Stimulated activated memory B cell treated with anti-CD40 and anti-IgM and Interleukin-4, amounts not matched to agents 10 μg/mL and 1 μg/mL and 100 μg/mL, for 72 hours (primary cell): ENCODE measurements around the gene FAM81A.
A peak's percentile ranks its signal among the peaks of the same experiment; 100 is the strongest.
"Not testable (repeated sequence)": the region's sequence is repeated elsewhere in the genome, so short reads cannot be mapped to it uniquely, and the experiment has no call there.

Experiments used
- ATAC-seq: fragments of 150-1000 bp; cut with Tn5 transposase; 2 replicates; pipeline ENCODE4 v1.10.0; 2021
- H3K27ac Mint-ChIP-seq: one replicate; pipeline ENCODE4 v1.8.0; 2022; ENCODE audit warnings: mild to moderate bottlenecking, mixed read lengths
- H3K27me3 Mint-ChIP-seq: one replicate; pipeline ENCODE4 v1.8.0; 2022; ENCODE audit warnings: mixed read lengths
- H3K36me3 Mint-ChIP-seq: one replicate; pipeline ENCODE4 v1.8.0; 2022; ENCODE audit warnings: mixed read lengths
- H3K4me1 Mint-ChIP-seq: one replicate; pipeline ENCODE4 v1.8.0; 2022; ENCODE audit warnings: mixed read lengths
- H3K4me3 Mint-ChIP-seq: one replicate; pipeline ENCODE4 v1.8.0; 2022; ENCODE audit warnings: mild to moderate bottlenecking, moderate library complexity, mixed read lengths
- H3K9me3 Mint-ChIP-seq: one replicate; pipeline ENCODE4 v1.8.0; 2022; ENCODE audit warnings: mixed read lengths

The FAM81A gene

DNA sequence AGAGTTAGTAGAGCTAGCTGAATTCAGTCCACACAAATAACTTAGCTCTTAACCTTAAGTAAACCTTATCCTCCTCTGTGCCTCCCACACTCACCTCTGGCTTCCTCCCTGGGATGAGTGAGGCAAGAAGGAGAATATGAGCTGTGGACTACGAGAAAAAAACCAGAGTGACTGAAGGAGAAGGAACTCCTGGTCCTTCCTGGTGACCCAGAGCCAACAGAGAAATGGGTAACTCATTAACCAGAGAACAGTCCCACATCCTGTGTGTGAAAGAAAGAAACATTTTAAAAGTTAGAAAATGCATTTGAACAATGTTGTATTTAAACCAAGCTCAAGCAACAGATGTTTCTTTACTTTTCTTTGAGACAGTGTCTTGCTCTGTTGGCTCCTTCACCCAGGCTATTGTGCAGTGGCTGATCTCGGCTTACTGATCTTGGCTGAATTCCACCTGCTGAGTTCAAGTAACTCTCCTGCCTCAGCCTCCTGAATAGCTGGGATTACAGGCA is 27.5 kb upstream of the FAM81A start:
- Mint-ChIP-seq H3K27me3 (no peaks in the 10 kb centered on the region), H3K27ac (peak overlapping the region; percentile 89), H3K9me3 (no peaks in the 10 kb centered on the region), H3K4me1 (peaks cover 80% of the 10 kb centered on the region), H3K36me3 (no peaks in the 10 kb centered on the region), H3K4me3 (peak overlapping the region; percentile 46)
- no peak for ATAC-seq

DNA sequence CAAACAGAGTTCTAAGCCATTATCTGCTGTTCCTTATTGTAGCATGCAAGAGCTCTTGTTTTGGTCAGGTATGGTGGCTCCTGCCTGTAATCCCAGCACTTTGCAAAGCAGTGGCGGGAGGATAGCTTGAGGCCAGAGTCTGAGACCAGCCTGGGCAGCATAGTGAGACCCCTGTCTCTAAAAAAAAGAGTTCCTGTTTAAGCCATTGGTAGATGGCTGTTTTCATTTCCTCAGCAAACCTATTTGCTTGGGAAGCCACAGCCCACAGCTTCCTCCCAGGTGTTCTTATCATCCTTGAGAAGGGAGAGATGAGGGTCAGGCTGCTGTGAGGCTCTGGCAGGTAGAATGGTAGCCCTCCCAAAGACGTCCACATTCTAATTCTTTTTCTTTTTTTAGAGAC is 24.4 kb upstream of the FAM81A start:
- ATAC-seq: no peak
- Mint-ChIP-seq H3K27me3 (no peaks in the 10 kb centered on the region), H3K4me3 (no peak overlapping the region), H3K27ac (peak overlapping the region; percentile 89), H3K36me3 (no peaks in the 10 kb centered on the region), H3K9me3 (no peaks in the 10 kb centered on the region), H3K4me1 (peaks cover 62% of the 10 kb centered on the region)

DNA sequence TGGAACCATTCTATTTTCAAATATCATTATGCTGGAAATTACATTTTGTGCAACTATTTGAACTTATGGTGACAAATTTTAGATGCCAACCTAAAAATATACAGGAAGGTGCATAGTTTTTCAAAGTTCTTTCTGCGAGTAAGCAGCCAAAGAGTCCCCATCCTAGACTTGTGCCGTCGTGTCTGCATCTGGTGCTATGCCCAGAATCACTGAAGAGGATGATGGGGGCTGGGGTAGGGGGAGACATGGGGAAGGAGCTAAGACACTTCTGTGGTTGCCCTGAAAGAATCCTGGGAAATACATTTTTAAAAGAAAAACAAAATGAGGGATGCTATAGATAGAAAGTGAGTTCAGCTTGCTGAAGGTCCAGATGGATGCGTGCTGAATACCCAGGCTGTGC is 21.2 kb upstream of the FAM81A start:
- no peak for ATAC-seq
- H3K4me1 Mint-ChIP-seq: peaks cover 52% of the 10 kb centered on the region
- H3K27me3 Mint-ChIP-seq: no peaks in the 10 kb centered on the region

DNA sequence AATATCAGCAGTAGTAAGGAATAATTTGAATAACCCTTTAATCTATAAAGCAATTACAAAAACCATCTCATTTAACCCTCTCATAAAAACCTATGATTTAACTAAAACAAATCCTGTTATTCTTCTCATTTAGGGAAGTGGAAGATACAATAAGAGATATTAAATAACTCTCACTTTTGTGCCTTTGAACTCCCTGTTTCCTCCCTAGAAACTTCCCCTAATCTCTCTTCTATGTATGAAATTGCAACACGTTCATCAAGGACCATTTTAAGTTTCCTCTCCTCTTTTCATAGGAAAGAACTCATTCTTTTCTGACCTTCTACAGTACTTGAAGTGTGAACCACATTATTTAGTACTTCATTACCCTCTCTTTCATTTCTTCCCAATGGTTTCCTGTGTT is 18.8 kb upstream of the FAM81A start:
- no peaks in the 10 kb centered on the region for H3K36me3 Mint-ChIP-seq
- no peak overlapping the region for H3K4me3 Mint-ChIP-seq
- H3K4me1 Mint-ChIP-seq: peaks cover 32% of the 10 kb centered on the region
- peak overlapping the region; percentile 1 for H3K27ac Mint-ChIP-seq
- ATAC-seq: no peak
- no peaks in the 10 kb centered on the region for H3K9me3 Mint-ChIP-seq
- H3K27me3 Mint-ChIP-seq: no peaks in the 10 kb centered on the region

More for the DNA sequence above, 21.2 kb upstream of the FAM81A start:
- H3K4me3 Mint-ChIP-seq: no peak overlapping the region
- H3K27ac Mint-ChIP-seq: no peak overlapping the region
- H3K36me3 Mint-ChIP-seq: no peaks in the 10 kb centered on the region
- H3K9me3 Mint-ChIP-seq: no peaks in the 10 kb centered on the region

DNA sequence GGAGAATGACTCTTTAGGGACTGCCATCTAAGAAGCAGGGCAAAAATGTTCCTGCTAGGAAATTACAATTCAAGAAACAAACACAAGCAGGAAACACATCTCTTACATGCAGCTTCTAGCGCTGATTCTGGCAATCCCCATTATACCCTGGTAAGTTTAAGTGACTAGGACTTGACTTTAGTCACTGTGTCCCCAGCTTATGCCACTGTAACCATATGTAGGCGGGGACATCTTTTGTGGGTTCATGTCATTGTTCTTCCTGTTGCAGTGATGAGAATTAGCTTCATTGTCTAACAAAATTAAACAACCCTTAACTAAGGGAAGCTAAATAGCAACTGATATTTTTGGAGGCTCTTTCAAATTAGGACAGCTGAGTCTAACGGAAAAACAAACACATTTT is 17.9 kb upstream of the FAM81A start:
- no peak overlapping the region for H3K4me3 Mint-ChIP-seq
- peaks cover 37% of the 10 kb centered on the region for H3K4me1 Mint-ChIP-seq
- no peaks in the 10 kb centered on the region for H3K27me3 Mint-ChIP-seq
- no peaks in the 10 kb centered on the region for H3K9me3 Mint-ChIP-seq
- no peak overlapping the region for H3K27ac Mint-ChIP-seq
- no peaks in the 10 kb centered on the region for H3K36me3 Mint-ChIP-seq
- peak; percentile 67 for ATAC-seq

DNA sequence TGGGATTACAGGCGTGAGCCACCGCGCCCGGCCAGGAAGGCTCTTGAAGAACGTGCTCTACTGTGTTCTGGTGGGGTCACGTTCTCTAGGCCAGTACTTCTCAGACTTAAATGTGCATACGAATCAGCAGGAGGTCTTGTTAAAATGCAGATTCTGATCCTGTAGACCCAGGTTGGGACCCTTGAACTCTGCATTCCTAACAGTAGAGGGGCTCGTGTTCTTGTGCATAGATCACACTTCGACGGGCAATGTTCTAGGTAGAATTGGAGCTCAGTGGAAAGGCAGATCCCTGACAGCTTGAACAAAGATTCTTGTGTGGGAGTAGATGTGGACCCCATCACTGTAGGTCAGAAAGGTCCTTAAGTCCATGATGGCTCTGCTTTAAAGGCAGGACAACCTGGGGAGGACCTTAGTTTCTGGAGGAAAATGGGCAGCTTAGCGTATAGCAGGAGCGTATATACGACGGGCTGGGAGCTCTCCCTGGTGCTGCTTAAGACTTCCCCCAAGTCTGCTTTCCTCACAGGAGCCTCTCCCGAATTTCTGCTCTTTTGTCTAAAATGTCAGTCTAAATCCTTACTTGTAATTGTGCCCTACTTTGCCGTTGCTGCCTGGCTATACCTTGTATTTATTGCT is 16.9 kb upstream of the FAM81A start:
- Mint-ChIP-seq H3K4me3 (no peak overlapping the region), H3K36me3 (no peaks in the 10 kb centered on the region), H3K27ac (no peak overlapping the region), H3K27me3 (no peaks in the 10 kb centered on the region), H3K4me1 (peaks cover 37% of the 10 kb centered on the region), H3K9me3 (no peaks in the 10 kb centered on the region)
- no peak for ATAC-seq

DNA sequence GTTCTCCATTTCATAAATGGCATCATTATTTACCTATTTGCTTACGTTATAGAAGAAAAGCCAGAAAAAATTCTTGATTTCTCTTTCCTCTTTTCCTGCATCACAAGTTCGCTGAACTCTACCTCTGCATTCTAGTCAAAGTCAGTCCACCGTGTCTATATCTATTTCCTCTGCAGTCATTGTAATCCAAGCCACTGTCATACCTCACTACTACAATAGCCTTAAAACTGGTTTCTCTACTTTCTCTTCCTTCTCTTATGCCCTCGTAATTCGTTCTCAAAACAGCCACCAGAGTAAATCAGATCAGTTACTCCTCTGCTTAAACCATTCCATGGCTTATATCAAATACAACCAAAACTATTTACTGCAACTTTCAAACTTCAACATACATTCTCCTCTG is 13.4 kb upstream of the FAM81A start:
- H3K27ac Mint-ChIP-seq: no peak overlapping the region
- ATAC-seq: peak; percentile 78
- no peaks in the 10 kb centered on the region for H3K36me3 Mint-ChIP-seq
- peaks cover 19% of the 10 kb centered on the region for H3K4me1 Mint-ChIP-seq
- H3K9me3 Mint-ChIP-seq: no peaks in the 10 kb centered on the region
- H3K4me3 Mint-ChIP-seq: no peak overlapping the region
- no peaks in the 10 kb centered on the region for H3K27me3 Mint-ChIP-seq

DNA sequence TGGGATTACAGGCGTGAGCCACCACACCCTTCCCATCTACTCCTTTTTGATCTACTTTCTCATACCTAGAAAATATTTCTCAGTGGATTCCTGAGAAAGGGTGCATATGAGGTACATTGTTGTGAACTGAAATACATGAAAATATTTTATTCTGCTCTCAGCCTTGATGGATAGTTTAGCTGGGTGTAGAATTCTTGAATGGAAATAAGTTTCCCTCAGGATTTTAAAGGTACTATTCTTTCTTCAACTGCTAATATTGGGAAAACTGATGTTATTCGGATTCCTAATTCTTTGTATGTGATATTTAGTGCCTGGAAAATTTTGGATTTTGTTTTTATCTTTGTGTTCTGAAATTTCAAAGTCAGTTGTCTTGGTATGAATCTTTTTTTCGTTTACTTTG is 9.1 kb upstream of the FAM81A start:
- H3K4me3 Mint-ChIP-seq, ATAC-seq, H3K27me3 Mint-ChIP-seq, H3K36me3 Mint-ChIP-seq, H3K9me3 Mint-ChIP-seq, H3K27ac Mint-ChIP-seq: not testable (repeated sequence)
- peaks cover 12% of the 10 kb centered on the region for H3K4me1 Mint-ChIP-seq

DNA sequence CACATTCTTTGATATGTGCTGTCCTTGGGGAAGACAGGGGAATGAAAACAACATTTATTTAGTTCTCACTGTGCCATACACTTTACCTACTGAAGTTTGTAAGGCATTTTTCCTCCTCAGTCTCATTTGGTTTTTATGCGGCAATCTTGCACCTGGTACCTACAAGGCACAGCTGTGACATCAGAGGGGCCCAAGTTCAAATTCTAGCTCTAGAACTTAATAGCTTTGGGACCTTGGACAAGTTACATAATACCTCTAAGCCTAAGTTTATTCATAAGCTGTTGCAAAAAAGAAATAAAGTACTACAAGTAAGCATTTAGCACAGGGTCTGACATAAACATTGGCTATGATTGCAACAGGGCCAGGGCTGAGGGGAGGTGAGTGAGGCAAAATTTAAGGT is 5.6 kb upstream of the FAM81A start:
- no peaks in the 10 kb centered on the region for H3K36me3 Mint-ChIP-seq
- H3K4me1 Mint-ChIP-seq: peaks cover 10% of the 10 kb centered on the region
- ATAC-seq: no peak
- no peak overlapping the region for H3K4me3 Mint-ChIP-seq
- no peak overlapping the region for H3K27ac Mint-ChIP-seq
- H3K27me3 Mint-ChIP-seq: peaks cover 18% of the 10 kb centered on the region
- no peaks in the 10 kb centered on the region for H3K9me3 Mint-ChIP-seq

DNA sequence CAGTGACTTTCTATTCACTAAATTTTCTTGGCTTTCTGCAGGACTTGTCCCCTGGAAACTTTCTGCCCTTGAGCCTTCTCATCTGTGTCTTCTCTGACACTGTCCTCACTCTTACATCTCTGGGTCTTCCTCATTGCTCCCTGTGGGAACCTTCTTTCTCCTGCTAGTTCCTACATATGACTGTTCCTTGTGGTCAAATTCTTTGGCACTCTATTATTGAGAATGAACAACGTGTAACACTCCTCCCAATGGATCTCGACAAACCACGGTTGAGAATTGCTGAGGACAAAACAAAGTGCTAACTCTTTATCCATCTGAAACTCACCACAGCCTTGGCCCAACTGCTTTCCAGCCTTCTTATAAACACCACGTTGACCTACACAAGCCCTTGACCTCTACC is 3.5 kb upstream of the FAM81A start:
- Mint-ChIP-seq H3K27ac (no peak overlapping the region), H3K36me3 (no peaks in the 10 kb centered on the region), H3K4me3 (no peak overlapping the region), H3K9me3 (no peaks in the 10 kb centered on the region), H3K27me3 (peaks cover 20% of the 10 kb centered on the region), H3K4me1 (peaks cover 14% of the 10 kb centered on the region)
- no peak for ATAC-seq

DNA sequence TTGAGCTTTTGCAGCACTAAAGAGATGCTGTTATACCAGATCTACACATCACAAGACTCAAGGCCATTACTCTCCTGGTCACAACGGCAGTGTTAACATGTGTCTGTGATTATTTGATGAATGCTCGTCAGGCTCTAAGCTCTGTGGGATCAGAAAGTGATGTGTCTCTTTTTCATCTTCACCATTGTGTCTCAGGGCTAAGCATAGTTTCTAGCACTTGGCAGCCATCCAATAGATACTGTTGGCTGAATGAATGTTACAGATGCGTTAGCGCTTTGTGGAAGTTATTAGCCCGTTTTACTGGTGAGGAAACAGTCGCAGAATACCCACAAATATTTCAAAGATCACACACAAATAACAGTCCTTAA is 1.2 kb upstream of the FAM81A start:
- Mint-ChIP-seq H3K9me3 (no peaks in the 10 kb centered on the region), H3K36me3 (peaks cover 6% of the 10 kb centered on the region), H3K27ac (peak overlapping the region; percentile 51)

DNA sequence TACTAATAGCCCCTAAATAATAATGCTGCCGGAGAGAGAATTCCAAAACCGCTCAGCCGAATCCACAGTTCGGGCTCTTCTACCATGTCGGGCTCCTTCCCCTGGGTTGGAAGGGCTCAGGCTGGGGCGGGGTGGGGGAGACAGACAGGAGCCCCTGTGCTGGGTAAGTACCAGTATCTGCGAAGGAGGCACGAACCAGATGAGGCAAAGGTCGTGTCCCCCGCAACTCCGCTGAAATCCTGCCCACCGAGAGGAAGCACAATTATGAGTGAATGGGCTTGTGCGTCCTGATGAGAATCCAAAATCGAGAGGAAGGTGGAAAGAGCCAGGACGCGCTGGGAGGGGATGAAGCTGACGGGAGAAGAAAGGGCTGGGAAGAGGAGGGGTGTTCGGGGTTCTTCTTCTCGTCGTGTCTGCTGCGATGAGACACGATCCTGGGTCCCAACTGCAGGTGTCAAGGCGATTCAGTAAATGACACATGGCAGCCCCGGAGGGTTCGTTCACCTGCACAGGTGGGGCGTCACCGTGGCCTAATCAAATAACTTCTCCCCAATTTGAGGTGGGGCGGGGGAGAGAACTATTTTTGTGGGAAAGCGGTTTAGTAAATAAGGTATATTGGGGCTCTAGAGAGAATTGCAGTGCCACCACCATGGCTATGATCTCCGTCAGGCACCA is 707 bp upstream of the FAM81A start:
- Mint-ChIP-seq H3K36me3 (peaks cover 6% of the 10 kb centered on the region), H3K9me3 (no peaks in the 10 kb centered on the region), H3K4me1 (peaks cover 24% of the 10 kb centered on the region), H3K27me3 (peaks cover 20% of the 10 kb centered on the region), H3K27ac (peak overlapping the region; percentile 51), H3K4me3 (peak overlapping the region; percentile 83)
- no peak for ATAC-seq

More for the DNA sequence above, 1.2 kb upstream of the FAM81A start:
- ATAC-seq: no peak
- Mint-ChIP-seq H3K4me1 (peaks cover 21% of the 10 kb centered on the region), H3K27me3 (peaks cover 20% of the 10 kb centered on the region), H3K4me3 (peak overlapping the region; percentile 83)

DNA sequence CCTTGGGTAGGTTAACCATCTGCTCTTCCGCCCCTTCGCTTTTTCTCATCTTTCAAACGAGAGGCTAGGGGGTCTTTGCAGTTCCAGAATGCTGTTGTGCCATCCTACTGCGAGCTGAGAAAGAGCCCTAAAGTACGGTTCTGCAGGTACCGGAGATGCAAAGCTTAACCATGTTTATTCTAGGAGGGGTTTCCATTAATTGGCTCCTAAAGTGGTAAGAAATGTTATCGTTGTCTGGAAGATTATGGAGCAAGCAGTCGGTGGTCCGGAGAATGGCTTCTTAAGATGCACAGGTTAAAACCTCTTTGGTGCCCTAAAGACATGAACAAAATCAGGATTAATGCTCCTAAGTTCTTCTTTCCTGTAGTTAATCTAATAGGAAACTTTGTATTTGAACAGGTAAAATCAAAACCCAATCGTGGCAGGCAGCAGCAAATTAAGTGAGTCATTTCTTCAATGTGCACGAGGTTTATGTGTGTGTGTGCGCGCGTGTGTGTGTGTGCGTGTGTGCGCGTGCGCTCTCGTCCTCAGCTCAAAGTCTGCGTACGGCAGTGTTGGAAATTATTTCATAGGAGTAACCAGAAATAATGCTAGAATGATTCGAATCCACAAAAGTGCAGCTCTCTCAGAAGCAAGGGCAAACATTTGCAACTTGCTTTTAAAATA is 772 bp downstream of the FAM81A start:
- H3K4me3 Mint-ChIP-seq: peak overlapping the region; percentile 82
- peak overlapping the region; percentile 51 for H3K27ac Mint-ChIP-seq
- peaks cover 31% of the 10 kb centered on the region for H3K4me1 Mint-ChIP-seq
- H3K27me3 Mint-ChIP-seq: peaks cover 20% of the 10 kb centered on the region
- no peak for ATAC-seq
- no peaks in the 10 kb centered on the region for H3K9me3 Mint-ChIP-seq
- H3K36me3 Mint-ChIP-seq: peaks cover 6% of the 10 kb centered on the region

DNA sequence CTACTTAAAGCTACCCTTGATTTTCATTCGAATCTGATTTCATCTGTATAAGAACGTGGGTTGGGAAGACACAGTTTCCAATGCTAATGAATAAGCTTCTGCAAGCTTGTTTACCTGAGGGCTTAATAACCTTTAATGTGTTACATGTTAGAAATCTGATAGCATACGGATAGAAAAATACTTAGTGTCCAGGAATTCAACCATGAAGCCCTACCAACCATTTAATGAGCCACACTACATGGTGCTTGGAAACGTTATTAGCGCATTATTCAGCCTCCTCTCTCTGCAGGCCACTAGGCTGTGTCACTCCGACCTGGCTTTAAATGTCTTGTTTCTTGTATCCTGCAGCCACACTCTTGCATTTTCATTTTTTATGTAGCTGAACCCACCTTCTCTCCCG is 1.6 kb downstream of the FAM81A start:
- no peak overlapping the region for H3K27ac Mint-ChIP-seq
- H3K4me3 Mint-ChIP-seq: no peak overlapping the region
- H3K9me3 Mint-ChIP-seq: no peaks in the 10 kb centered on the region
- no peak for ATAC-seq
- H3K4me1 Mint-ChIP-seq: peaks cover 38% of the 10 kb centered on the region
- peaks cover 20% of the 10 kb centered on the region for H3K27me3 Mint-ChIP-seq
- peaks cover 10% of the 10 kb centered on the region for H3K36me3 Mint-ChIP-seq

DNA sequence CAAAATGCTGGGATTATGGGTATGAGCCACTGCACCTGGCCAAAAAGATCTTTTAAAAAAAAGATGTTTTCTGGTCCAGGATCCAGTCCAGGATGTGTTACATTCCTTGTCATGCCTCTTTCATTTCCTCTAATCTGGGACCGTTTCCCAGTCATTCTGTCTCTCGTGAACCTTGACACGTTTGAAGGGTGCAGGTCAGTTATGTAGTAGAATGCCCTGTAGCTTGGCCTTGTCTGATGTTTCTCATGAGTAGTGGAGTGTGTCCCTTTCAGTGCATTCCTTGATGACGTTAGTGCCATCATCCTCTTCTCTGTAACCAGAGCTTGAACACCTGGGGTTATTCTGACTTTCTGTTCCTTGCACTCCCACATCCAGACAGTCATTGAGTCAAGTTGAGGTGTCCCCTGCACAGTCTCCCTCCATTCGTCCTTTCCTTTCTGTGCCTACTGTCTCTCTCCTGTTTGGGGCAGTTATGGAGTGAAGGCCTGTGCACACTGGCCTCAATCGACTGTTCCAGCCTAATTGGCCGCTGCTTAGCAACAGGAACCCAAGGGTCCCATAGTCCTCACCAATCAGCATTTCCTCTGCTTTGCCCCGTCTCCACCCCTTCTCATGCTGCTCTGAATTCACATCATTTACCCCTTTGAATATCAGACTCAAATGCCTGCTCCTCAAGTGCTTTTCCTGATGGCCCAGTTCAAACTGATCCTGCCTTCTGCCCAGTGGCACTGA is 5.5 kb downstream of the FAM81A start:
- Mint-ChIP-seq H3K4me3 (no peak overlapping the region), H3K9me3 (no peaks in the 10 kb centered on the region), H3K27ac (no peak overlapping the region), H3K4me1 (peaks cover 38% of the 10 kb centered on the region), H3K36me3 (peaks cover 12% of the 10 kb centered on the region), H3K27me3 (no peaks in the 10 kb centered on the region)
- peak; percentile 55 for ATAC-seq
